ENCODE results near the gene VPS29.

DNA sequence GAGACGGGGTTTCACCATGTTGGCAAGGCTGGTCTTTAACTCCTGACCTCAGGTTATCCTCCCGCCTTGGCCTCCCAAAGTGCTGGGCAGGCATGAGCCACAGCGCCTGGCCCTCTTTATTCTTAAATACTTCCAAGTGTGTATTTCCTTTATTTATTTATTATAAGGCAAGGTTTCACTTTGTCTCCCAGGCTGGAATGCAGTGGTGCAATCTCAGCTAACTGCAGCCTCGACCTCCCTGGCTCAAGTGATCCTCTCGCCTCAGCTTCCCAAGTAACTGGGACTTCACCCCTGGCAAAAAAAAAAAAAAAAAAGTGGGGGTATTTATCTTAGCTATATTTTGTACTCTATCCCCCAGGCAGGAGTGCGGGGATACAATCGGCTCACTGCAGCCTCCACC is 26.5 kb downstream of the VPS29 start:
- TF ChIP-seq RAD21 (IDR thresholded peaks at IDR 0.05 in 1 of 2, conservative IDR thresholded peaks at IDR 0.05 in 1 of 2; ENCODE audit: low read depth in 2 of 2, low read length in 2 of 2) (no peak), SP1 (IDR thresholded peaks at IDR 0.05; ENCODE audit: low read depth, low read length) (no peak), POLR2AphosphoS5 (IDR thresholded peaks at IDR 0.05; ENCODE audit: low read depth, low read length) (no peak), TEAD4 (IDR thresholded peaks at IDR 0.05; ENCODE audit: low read depth, low read length) (no peak), POLR2A (IDR thresholded peaks at IDR 0.05; ENCODE audit: control extremely low read depth in 1 of 2, low read depth in 2 of 2, low read length in 2 of 2) (no peak), SUZ12 (IDR thresholded peaks at IDR 0.05; ENCODE audit: low read length) (no peak), EZH2 (IDR thresholded peaks at IDR 0.05; ENCODE audit: low read depth, low read length, severe bottlenecking) (no peak), BRCA1 (IDR thresholded peaks at IDR 0.05; ENCODE audit: low read depth, low read length) (no peak), KDM5A (IDR thresholded peaks at IDR 0.05; ENCODE audit: low read length) (no peak), SIRT6 (IDR thresholded peaks at IDR 0.05; ENCODE audit: low read length) (no peak), TAF1 (IDR thresholded peaks at IDR 0.05; ENCODE audit: low read depth, low read length) (no peak), RBBP5 (IDR thresholded peaks at IDR 0.05; ENCODE audit: borderline replicate concordance, low read depth, low read length) (no peak)
- TF ChIP-seq, protein P1, sequence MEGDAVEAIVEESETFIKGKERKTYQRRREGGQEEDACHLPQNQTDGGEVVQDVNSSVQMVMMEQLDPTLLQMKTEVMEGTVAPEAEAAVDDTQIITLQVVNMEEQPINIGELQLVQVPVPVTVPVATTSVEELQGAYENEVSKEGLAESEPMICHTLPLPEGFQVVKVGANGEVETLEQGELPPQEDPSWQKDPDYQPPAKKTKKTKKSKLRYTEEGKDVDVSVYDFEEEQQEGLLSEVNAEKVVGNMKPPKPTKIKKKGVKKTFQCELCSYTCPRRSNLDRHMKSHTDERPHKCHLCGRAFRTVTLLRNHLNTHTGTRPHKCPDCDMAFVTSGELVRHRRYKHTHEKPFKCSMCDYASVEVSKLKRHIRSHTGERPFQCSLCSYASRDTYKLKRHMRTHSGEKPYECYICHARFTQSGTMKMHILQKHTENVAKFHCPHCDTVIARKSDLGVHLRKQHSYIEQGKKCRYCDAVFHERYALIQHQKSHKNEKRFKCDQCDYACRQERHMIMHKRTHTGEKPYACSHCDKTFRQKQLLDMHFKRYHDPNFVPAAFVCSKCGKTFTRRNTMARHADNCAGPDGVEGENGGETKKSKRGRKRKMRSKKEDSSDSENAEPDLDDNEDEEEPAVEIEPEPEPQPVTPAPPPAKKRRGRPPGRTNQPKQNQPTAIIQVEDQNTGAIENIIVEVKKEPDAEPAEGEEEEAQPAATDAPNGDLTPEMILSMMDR (IDR thresholded peaks at IDR 0.05; ENCODE audit: control extremely low read depth in 1 of 3, insufficient read depth in 1 of 3, low read depth in 1 of 3, low read length in 3 of 3), result no peak
- TF ChIP-seq, protein P2, sequence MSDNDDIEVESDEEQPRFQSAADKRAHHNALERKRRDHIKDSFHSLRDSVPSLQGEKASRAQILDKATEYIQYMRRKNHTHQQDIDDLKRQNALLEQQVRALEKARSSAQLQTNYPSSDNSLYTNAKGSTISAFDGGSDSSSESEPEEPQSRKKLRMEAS (IDR thresholded peaks at IDR 0.05), result no peak
